Raji (cell line): Measurements from ENCODE around the gene SOS2.

Experiments
- POLR2A ChIP-seq: IDR thresholded peaks from 2 replicates; pipeline ENCODE4 v1.6.1; 2011; ENCODE audit warnings: low read depth, low read length, control low read depth; ENCODE audit not compliant: insufficient read depth

Gene SOS2

DNA sequence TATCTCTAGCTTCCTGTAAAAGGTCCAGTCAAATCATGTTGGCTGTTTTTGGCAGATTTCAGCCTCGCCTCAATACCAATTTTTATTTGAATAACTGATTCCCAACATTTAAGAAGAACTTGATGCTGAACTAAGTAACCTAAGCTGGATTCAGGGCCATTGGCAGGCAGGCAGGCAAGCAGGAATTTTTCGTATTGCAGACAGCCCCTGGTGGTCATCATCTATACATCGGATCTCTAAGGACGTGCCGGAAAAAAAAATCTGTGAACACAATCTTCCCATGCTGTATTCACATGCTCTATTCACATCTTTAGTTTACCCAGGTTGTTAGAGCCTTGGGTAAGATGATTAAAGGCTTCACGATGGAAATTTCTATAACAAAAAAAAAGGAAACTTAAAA lies 122.0 kb downstream of the SOS2 start:
- no peak for TF ChIP-seq POLR2A

- TF ChIP-seq POLR2A = no peak
These were observed 123.5 kb downstream of the SOS2 start for GRCh38 chr14:50107850-50108249.

DNA sequence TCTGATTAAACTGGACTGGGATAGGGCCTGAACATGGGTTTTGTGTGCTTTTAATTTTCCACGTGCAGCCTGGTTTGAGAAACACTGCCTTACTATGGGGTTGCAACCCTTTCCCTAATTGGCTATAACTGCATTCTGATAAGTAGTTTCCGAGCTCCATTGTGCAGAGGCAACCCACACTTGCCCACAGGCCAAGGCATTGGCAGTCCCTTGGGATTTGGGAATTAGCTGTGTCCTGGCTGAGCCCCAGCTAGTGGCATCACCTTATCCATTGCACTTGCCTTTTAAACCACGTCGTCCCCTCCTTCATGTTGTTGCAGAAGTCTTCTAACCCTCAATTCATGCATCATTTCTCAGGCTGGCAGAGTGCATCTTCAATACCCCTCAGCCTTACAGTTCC lies 125.2 kb downstream of the SOS2 start:
- TF ChIP-seq POLR2A = no peak

GRCh38 chr14:50103558-50103957 lies 127.8 kb downstream of the SOS2 start:
- TF ChIP-seq POLR2A = no peak

GRCh38 chr14:50101417-50101816 lies 130.0 kb downstream of the SOS2 start:
- TF ChIP-seq POLR2A = no peak

- no peak for TF ChIP-seq POLR2A
These were observed 130.6 kb downstream of the SOS2 start for GRCh38 chr14:50100805-50101204.

- no peak for TF ChIP-seq POLR2A
These were observed 132.0 kb downstream of the SOS2 start for GRCh38 chr14:50099335-50099734.

DNA sequence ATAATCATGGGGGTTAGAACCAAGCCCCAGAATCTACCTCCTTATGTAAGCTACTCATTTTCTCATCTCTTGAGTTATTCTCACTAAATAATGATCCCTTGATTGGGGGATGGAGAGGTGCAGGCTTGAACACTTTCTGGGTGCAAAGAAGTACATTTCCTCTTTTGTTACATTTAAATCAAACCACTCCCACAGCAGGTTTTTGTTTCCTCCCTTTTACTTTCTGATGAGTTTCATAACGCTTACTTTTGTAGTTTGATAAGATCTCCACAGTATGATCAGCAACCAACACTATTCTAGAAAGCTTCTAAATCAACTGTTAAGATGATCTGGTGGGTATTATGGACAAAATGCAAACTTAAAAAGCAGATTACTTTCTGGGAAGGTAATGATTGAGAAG lies 135.5 kb downstream of the SOS2 start:
- no peak for TF ChIP-seq POLR2A

DNA sequence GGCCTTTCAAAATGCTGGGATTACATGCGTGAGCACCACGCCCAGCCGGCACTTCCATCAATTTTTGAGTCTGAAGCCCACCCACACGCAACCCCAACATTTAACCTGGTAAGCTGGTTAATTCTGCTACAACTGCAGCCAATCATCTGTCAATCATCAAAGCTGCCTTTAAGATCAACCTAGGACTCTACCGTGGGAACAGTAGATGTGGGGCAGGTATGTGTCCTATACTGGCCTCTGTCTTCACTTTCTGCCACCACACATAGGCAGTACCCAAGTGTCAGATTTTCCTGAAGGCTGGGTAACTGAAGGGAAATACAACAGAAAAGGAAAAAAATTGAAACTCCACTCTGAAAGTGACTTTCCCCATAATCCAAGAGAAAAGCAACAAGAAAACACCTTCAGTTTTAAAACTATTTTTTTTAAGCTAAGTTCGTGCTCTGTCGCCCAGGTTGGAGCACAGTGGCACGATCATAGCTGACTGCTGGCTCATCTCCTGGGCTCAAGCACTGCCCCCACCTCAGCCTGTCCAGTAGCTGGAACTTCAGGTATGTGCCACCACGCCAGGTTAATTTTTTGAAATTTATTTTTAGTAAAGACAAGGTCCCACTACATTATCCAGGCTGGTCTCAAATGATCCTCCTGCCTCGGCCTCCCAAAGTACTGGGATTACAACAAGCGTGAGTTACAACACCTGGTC lies 137.2 kb downstream of the SOS2 start:
- TF ChIP-seq POLR2A = no peak

DNA sequence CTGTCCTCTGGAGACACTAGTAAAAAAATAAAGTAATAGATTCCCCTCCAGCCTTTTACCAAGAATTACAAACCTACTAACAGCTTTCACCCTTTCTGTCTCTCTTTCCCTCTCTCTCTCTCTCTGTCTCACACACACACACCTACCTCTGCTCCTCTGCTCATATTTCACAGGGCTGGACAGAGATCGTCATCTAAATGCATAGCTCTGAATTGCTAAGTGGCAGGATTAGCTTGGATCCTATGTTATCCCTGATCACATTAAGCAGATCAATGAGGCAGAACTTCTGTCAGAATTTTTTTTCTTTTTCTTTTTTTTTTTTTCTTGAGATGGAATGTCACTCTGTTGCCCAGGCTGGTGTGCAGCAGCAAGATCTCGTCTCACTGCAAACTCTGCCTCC lies 137.9 kb downstream of the SOS2 start:
- TF ChIP-seq POLR2A = no peak

GRCh38 chr14:50092006-50092555 lies 139.3 kb downstream of the SOS2 start:
- no peak for TF ChIP-seq POLR2A

- no peak for TF ChIP-seq POLR2A
These were observed 140.0 kb downstream of the SOS2 start for GRCh38 chr14:50091240-50091913.

- no peak for TF ChIP-seq POLR2A
These were observed 142.2 kb downstream of the SOS2 start for GRCh38 chr14:50089208-50089607.

DNA sequence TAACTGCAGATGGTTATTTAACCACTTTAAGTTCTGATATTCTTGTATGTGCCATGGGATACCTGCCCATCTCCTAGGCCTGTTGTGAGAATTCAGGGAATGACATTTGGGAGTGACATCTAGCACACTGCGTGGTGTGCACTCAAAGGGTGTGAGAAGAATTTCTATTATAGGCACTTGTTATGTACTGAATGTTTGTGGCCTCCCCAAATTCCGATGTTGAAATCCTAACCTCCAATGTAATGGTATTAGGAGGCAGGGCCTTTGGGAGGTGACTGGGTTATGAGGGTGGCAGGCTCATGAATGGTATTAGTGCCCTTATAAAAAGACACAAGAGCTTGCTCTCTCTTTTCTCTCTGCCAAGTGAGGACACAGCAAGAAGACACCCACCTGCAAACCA lies 142.6 kb downstream of the SOS2 start:
- no peak for TF ChIP-seq POLR2A

- TF ChIP-seq POLR2A = no peak
These were observed 143.3 kb downstream of the SOS2 start for GRCh38 chr14:50088117-50088515.

GRCh38 chr14:50087341-50088116 lies 143.8 kb downstream of the SOS2 start:
- TF ChIP-seq POLR2A = no peak
